ENCODE data around the gene CSDE1.
A peak's percentile ranks its signal among the peaks of the same experiment; 100 is the strongest.

The CSDE1 gene

GRCh38 chr1:114702737-114703136 lies 55.0 kb downstream of the CSDE1 start:
- no peak for DNase-seq (ENCODE audit: low read depth in 2 of 2)

DNA sequence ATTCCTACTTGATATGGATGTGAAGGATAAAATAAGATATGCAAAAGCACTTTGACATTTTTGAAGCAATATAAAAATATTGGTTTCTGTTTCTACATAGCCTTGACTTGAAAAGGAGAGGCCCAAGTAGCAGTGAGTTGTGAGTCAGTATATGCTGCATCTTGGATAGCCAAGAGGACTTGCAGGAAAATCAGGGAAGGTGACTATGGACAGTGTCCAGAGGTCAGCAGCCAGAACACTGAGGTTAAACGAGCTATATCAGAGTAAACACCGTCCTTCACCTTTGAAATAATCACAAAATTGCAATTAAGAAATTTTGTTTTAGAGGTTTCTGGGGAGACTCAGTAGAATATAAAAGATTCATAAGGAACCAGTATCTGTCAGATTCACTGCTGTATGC lies 55.9 kb downstream of the CSDE1 start:
- DNase-seq (ENCODE audit: low read depth in 2 of 2) = no peak

DNA sequence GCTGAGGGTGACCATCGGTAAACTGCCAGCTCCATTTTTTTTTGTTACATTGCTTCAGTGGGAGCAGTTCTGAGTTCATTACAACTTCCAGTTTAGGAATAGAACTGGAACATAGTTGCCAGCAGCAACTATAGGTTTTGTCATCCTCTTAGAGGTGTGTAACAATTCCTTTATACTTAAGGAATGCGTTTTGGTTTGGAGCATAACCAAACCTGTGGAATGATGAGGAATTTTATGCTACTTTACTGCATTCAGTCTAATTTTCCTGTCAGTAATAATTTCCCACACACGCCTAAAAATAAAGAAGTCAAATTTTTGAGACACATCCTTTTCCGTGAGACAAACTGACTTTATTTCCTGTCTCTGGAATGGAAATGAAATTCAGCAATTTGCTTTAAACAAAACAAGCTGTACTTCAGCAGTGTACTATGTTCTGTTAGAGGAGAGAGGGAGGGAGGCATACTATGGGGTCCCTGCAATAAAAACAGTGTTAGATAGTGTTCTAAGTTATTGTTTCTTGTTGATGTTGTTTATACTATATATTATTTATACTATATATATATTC lies 57.7 kb downstream of the CSDE1 start:
- no peak for DNase-seq (ENCODE audit: low read depth in 2 of 2)

DNA sequence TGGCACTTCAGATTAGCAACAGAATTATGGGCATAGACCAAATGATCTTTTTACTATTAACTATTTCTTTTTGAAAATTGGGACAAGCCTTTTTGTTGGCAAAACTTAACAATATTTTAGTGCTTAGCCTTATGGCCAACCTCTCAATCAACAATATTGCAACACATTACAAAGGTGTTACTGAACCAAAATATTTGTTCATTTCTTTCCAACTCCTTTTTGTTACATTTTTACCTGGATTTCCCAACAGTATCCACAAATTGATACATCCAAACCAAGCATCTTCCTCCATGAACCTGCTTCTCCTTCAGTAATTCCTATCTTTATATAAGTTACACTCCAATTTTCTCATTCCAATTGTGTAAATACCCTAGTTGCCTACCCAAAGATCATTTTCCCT lies 61.0 kb downstream of the CSDE1 start:
- DNase-seq (ENCODE audit: low read depth in 2 of 2) = no peak

DNA sequence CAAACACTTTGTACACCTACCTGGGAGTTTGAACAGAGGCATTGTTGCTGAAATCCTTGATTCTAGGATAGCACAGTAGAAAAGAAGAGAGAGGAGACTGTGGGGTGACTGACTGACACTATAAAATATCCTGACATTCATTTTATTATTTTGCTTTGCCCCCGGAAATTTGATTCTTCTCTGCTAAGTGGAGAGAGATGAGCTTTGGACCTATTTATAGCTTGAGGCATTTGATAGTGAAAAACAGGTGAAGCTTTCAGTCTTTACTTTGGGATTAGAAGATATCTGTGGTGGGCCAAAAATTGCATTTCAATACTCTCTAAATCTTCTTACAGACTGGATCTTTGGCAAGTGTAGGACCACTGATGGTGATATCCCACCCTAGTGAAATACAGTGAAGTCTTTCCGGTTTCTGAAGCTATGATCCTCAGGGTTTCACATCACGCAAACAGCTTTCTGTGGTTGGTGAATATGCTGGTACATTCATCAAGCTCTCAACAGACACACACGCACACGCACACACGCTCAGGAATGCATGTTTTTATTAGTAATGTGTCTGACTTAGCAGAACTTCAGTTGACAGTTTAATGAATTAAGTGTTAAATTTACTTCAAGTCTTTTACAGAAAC lies 62.2 kb downstream of the CSDE1 start, which contains the start of gene AMPD1:
TSS of gene AMPD1 (minus strand) at position 117 of the 629 bp plus-strand sequence. CDS start at position 42, 75 bp downstream.
- no peak for DNase-seq (ENCODE audit: low read depth in 2 of 2)

DNA sequence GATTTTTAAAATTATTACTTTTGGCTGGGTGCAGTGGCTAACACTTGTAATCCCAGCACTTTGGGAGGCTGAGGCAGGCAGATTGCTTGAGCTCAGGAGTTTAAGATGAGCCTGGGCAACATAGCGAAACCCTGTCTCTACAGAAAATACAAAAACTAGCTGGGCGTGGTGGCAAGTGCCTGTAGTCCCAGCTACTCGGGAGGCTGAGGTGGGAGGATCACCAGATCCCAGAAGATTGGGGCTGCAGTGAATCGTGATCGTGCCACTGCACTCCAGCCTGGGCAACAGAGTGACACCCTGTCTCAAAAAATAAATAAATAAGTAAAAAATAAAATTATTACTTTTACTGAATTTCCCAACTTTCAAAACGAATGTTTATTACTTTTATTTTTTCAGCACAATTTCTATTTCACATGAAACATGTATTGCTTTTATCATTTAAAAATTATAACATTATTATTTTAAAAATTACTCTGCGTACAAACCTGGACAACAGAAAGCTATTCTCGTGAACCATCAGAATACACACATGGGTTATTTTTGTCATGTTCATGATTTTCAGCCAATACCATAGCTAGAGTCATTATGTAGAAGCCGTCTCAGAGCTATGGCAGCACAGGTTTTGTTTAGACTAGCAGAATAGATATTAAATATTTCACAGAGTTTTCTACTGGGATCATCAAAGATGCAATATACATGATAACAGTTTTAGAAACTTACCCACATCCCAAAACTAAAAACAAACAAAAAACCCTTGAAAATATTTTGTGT lies 63.1 kb downstream of the CSDE1 start:
- DNase-seq (ENCODE audit: low read depth in 2 of 2) = no peak

- no peak for DNase-seq (ENCODE audit: low read depth in 2 of 2)
Observed at GRCh38 chr1:114692947-114693346, 64.8 kb downstream of the CSDE1 start.

DNA sequence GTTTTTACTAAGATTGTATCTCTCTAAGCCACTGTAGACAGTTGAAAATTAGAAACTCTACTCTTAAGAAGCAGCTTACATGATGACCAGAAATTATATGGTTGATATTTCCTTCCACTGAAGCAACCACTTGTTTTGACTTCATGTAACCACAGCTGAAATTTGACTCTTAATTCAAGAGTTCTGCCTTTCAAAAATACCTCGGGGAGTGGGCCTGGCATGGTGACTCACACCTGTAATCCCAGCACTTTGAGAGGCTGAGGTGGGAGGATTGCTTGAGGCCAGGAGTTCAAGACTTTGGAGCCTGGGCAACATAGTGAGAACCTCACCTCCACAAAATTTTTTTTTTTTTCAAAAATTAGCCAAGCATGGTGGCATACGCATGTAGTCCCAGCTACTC lies 66.7 kb downstream of the CSDE1 start:
- DNase-seq (ENCODE audit: low read depth in 2 of 2) = no peak

DNA sequence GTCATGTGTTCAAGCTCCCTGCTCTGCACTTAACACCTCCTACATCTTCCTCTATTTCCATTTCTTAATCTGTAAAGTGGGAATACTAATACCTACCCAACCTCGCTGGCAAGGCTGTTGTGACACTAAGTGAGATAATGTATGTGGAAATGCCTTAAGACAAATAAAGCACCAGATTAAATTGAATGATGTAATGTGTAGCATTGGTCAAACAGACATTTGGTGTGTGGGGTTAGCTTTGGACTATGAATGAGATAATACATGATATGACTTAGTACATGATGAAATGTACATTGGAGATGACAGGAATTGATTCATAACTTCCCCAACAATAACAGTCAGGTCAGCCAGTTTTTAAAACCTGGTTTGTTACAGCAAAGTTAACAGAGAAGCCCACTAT lies 67.6 kb downstream of the CSDE1 start:
- no peak for DNase-seq (ENCODE audit: low read depth in 2 of 2)

DNA sequence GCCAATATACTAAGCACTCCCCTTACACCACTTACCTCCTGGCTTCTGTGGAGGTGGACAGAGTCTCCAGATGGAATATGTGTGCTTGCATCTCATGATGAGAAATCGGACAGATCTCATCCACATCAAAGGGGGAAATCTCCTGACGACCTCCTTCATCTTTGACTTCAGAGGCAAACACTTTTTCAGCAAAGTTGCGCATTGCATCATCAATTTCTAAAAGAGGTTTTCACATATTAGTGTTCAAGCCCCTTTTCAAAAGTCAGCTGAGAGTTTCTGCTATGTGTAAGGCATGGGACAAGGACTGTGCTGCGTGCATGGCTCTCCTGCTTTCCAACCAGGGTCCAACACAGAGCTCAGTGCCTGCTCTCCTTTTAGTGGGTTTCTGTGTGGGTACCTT lies 69.3 kb downstream of the CSDE1 start:
- no peak for DNase-seq (ENCODE audit: low read depth in 2 of 2)

DNA sequence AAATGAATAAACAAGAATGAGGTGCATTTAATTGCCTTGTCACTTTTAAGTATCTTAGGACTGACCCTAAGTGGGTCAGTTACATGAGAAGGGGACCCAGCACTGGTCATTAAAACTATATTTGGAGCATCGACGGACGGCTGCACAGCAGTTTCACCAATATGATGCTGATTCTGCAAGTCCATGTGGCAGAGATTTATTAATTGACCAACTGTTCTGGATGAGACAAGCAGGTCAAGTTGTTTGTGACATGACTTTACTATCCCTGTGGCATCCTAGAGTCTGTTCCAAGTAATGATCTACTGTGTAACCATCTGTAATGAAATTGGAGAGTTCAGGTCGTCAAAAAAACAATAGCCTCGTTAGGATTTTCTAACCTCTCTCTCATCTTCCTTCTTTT lies 71.9 kb downstream of the CSDE1 start:
- DNase-seq (ENCODE audit: low read depth in 2 of 2) = no peak

DNA sequence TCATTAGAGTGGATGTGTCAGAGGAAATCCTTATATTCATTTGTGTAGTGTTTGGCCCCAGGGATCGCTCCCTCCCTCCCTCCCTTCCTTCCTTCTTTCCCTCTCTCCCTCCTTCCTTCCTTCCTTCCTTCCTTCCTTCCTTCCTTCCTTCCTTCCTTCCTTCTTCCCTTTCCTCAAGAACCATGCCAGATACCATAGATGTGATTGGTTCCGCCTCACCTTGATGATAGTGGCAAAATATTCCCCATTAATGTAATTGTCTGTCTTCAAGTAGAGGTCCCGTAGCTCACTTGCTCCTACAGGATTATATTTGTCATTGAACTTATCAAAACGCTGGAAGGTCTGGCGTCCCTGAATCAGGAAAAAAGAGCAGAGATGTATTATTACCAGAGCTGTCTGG lies 80.1 kb downstream of the CSDE1 start:
- DNase-seq (ENCODE audit: low read depth in 2 of 2) = no peak

DNA sequence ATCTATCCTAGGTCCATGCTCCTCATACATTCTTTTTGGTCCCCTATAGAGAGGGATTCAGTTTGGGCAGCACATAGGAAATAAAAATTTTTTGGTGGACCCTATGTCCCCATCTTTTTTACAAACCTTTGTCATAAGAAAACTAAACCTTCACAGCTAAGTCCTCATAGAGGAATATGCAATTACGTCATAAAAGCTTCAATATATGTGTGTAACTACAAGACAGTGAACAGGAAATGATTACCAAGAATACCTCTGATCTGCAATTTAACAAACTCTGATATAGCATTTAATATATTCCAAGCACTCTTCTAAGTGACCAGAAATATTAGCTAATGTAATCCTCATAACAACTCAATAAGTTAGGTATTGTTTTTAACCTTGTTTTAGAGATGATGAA lies 81.7 kb downstream of the CSDE1 start:
- no peak for DNase-seq (ENCODE audit: low read depth in 2 of 2)

DNA sequence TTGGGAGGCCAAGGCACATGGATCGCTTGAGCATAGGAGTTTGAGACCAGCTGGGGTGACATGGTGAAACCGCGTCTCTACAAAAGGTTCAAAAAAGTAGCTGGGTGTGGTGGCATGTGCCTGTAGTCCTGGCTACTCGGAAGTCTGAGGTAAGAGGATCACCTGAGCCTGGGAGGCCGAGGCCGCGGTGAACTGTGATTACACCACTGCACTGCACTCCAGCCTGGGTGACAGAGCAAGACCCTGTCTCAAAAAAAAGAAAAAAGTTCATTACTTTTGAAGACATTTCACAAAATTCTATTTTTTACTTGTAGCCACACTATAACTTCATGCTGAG lies 85.9 kb downstream of the CSDE1 start:
- DNase-seq (ENCODE audit: low read depth in 2 of 2) = no peak

GRCh38 chr1:114671011-114671938 lies 86.5 kb downstream of the CSDE1 start:
- no peak for DNase-seq (ENCODE audit: low read depth in 2 of 2)

DNA sequence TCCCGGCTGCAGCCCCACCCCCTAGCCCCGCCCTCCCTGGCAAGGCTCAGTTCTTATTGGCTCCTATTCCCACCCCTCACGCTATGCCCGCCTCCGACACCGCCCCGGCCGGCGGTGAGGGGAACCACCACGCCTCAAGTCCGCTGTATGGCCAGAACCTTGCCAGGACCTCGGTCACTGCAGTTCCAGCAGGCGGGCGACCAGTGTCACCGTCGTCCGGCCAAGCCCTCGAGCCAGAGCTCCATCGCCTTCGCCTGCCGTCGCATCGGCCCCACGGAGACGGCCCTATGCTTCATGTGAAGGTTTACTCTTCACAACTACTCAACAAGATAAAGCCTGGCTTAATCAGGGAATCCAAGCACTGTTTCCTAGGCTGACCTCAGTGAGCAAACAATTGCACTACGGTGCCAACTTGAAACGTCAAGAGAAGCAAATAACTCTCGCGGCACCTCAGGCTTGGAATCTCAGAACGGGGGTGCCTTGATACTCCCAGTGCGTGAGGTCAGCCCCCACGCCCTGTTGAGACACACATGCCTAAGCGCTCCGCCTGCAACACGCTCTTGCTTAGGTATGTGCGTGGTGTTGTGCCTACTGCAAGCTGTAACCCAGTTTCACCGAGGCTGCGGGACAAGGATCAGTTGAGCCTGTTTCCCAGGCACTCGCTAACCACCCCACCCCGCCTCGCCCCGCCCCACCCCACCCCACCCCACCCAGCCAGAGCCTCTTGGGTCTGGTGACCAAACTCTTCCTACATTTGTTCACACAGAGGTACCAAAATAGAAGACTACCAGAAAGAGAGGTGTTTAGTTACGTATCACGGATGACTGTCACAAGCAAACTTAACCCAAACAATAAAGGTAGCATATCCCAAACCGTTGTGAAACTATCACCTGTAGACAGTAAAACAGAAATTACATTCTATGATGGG lies 87.4 kb downstream of the CSDE1 start:
- peak; percentile 74 to 86 for DNase-seq (ENCODE audit: low read depth in 2 of 2)

GRCh38 chr1:114669562-114670082 lies 88.2 kb downstream of the CSDE1 start, which contains the start of gene DENND2C:
DENND2C (minus strand) TSS chr1:114670049; CDS start chr1:114625984, 44,065 bp downstream.
- DNase-seq (ENCODE audit: low read depth in 2 of 2) = no peak

DNA sequence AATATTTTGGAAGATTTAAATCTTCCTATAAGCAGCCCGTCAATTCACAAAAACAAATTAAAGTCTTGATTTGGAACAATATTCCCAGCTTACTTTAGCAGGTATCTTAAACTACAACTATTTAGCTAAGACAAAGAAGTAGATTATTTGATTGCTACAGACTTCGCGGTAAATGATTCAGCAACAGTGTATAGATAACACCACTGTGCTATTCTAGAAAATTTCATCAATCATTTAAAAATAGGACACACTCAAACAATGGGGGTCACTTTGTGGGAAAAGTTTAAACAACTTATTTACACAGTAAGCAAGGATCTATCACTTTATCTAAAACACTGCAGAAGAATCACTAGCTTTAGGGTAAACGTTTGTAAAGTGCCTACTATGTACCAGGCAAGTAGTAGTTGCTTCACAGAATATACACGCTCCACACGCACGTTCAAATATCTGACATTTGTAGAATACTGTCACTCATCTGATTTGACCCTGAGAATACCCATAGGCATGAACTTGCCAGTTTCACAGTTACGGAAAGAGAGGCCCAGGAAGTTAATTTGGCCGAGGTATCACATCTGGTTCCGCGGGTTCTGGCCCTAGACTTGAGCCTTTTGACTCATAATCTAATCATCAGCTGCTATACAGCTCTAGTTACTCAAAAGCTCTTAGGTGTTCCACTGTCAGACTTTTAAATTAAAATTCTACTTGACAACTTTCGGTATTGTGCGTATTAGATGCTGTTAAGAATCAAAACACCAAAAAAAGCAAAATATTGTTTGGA lies 88.8 kb downstream of the CSDE1 start:
- no peak for DNase-seq (ENCODE audit: low read depth in 2 of 2)

DNA sequence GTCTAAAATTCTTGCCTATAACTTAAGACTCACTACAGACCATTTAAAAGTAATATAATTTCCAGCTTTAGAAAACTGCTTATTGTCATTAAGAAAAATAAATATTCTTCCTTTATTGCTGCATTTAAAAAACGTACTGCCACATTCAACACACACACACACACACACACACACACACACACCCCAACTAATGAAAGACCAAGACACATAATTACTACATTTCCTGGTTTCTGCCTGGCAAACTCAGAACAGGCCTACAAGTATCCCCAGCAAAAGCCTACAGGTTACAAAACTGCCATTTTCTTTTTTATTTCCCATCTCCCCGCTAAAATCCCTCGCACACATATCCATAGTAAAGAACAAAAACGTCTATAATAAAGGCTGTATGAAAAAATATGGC lies 89.4 kb downstream of the CSDE1 start:
- no peak for DNase-seq (ENCODE audit: low read depth in 2 of 2)

DNA sequence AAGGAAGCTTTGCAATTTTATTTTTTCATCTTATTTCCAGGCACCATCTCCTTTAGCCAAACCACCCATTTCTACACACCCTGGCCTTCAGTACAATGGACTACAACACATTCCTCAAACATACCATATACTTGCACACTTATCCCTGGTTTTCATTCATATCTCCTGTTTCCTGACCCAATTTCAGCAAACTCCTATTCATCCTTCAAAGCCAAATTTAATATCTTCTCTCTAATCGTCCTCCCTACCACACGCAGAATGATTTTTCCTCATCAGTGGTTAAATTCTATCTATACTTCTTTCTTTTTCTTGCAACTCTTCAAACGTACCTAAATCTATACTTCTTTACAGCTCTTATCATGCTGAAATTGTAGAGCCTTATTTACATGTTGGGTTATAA lies 90.8 kb downstream of the CSDE1 start:
- DNase-seq (ENCODE audit: low read depth in 2 of 2) = no peak

All from activated CD4-positive, alpha-beta T cell treated with anti-CD3 and anti-CD28 coated beads for 24 hours (primary cell).